Neural cell (in vitro differentiated cells): ENCODE measurements around the gene TMEM116.

ENCODE experiments used
- EZH2 ChIP-seq: fragments of 200-600, 300-800 bp; shearing (Covaris generic), sonication (generic); IDR thresholded peaks from 2 replicates; pipeline ENCODE4 v1.6.1; 2014; ENCODE audit warnings: antibody characterized with exemption, low read length, borderline replicate concordance, mild to moderate bottlenecking; ENCODE audit not compliant: insufficient read depth, poor library complexity, severe bottlenecking
- TF ChIP-seq, protein P1 (sequence below): fragments of 450-650 bp; IDR thresholded peaks from 2 replicates; pipeline ENCODE4 v1.5.1; 2014; ENCODE audit warnings: antibody characterized with exemption, mild to moderate bottlenecking, moderate library complexity; ENCODE audit not compliant: poor library complexity, severe bottlenecking

DNA sequence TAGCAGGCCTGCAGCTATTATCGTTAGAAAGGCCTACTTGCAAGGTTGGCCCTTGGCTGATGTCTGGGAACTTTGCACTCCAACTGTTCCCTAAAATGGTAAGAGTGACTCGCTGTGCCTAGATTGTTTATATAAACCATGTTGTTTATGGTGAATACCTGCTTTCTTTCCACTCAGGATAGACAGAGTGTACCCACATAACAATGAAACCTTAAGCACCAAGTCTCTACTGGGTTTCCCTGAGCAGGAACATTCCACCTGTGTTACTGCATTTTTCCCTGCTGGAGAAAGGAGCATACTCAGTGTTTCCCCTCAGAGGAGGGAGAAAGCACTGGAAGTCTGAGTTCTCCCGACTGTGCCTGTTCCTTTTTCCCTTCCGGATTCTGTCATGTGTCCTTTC is 33.0 kb upstream of the TMEM116 start:
- no peak for TF ChIP-seq EZH2
- TF ChIP-seq, protein P1, sequence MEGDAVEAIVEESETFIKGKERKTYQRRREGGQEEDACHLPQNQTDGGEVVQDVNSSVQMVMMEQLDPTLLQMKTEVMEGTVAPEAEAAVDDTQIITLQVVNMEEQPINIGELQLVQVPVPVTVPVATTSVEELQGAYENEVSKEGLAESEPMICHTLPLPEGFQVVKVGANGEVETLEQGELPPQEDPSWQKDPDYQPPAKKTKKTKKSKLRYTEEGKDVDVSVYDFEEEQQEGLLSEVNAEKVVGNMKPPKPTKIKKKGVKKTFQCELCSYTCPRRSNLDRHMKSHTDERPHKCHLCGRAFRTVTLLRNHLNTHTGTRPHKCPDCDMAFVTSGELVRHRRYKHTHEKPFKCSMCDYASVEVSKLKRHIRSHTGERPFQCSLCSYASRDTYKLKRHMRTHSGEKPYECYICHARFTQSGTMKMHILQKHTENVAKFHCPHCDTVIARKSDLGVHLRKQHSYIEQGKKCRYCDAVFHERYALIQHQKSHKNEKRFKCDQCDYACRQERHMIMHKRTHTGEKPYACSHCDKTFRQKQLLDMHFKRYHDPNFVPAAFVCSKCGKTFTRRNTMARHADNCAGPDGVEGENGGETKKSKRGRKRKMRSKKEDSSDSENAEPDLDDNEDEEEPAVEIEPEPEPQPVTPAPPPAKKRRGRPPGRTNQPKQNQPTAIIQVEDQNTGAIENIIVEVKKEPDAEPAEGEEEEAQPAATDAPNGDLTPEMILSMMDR, result no peak
